Left ventricle myocardium inferior (tissue), 1 donor: ENCODE results near the gene FOLR2. TPM values are rescaled to one million over a fixed set of nuclear protein-coding genes. Genes with fewer than 3 reads are reported as not detected.
"Not testable (repeated sequence)": the region's sequence is repeated elsewhere in the genome, so short reads cannot be mapped to it uniquely, and the experiment has no call there.

Experiments
- DNase-seq: peaks from one replicate; pipeline ENCODE4 v3.0.0-alpha.2; 2020
- H3K27ac ChIP-seq: fragments of 200-600 bp; replicated peaks from 2 replicates; pipeline ENCODE4 v1.8.0; 2021
- H3K27me3 ChIP-seq: fragments of 200-600 bp; 2 replicates; pipeline ENCODE4 v1.8.0; 2021; ENCODE audit warnings: low read depth
- H3K36me3 ChIP-seq: fragments of 200-600 bp; 2 replicates; pipeline ENCODE4 v1.8.0; 2021
- H3K4me1 ChIP-seq: fragments of 200-600 bp; 2 replicates; pipeline ENCODE4 v1.8.0; 2021
- H3K4me3 ChIP-seq: fragments of 200-600 bp; 2 replicates; pipeline ENCODE4 v1.8.0; 2021; ENCODE audit warnings: mild to moderate bottlenecking, moderate library complexity
- H3K9me3 ChIP-seq: fragments of 200-600 bp; replicated peaks from 2 replicates; pipeline ENCODE4 v1.8.0; 2021
- intact Hi-C: fragments of 100-400 bp; cut with micrococcal nuclease; formaldehyde crosslinking; loops from one replicate; pipeline ENCODE4 v1.11.0; 2022
- total RNA-seq: library from RNA; stranded (reverse); fragmentation: NEBNext Ultra II Directional; extraction: Animal tissue kit (Norgen Biotek cat#: 25700); gene quantifications from one replicate; pipeline ENCODE4 v1.2.1, GENCODE V29; 2021
- TF ChIP-seq, protein P1 (sequence below): fragments of 200-600 bp; IDR thresholded peaks from 2 replicates; pipeline ENCODE4 v1.8.0; 2021; ENCODE audit warnings: antibody characterized with exemption, mild to moderate bottlenecking, borderline replicate concordance
- donor health status: DM: no; HTN: yes; CAD: no; lungs with severe emphysema.

FOLR2 gene
- total RNA-seq, 1 donor from 2014 or later, result 20.9 TPM

DNA sequence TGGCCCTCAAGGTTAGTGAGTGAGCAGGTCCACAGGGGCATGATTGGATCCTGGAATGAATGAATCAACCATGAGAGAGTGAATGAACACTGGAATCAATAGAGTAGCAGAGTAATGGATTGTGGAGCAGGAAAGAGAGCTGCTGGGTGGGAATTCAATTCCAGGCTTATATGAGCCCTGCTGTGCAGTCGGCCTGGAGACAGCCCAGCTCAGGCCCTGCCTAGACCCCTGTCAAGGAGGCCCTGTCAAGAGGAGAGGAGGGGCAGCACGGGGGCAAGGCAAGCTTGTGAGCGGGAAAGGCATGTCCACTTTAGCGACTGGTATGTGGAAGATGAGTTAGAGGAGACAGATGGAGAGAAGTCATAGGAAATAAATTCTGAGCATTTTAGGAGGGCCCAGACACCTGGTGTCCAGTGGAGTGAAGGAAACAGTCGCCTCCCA lies 25.9 kb upstream of the FOLR2 start:
- TF ChIP-seq, protein P1, sequence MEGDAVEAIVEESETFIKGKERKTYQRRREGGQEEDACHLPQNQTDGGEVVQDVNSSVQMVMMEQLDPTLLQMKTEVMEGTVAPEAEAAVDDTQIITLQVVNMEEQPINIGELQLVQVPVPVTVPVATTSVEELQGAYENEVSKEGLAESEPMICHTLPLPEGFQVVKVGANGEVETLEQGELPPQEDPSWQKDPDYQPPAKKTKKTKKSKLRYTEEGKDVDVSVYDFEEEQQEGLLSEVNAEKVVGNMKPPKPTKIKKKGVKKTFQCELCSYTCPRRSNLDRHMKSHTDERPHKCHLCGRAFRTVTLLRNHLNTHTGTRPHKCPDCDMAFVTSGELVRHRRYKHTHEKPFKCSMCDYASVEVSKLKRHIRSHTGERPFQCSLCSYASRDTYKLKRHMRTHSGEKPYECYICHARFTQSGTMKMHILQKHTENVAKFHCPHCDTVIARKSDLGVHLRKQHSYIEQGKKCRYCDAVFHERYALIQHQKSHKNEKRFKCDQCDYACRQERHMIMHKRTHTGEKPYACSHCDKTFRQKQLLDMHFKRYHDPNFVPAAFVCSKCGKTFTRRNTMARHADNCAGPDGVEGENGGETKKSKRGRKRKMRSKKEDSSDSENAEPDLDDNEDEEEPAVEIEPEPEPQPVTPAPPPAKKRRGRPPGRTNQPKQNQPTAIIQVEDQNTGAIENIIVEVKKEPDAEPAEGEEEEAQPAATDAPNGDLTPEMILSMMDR, result no peak
- no peak overlapping the region for H3K27ac ChIP-seq
- H3K27me3 ChIP-seq, result no peaks in the 10 kb centered on the region
- H3K36me3 ChIP-seq, result no peaks in the 10 kb centered on the region
- H3K9me3 ChIP-seq, result no peaks in the 10 kb centered on the region
- H3K4me3 ChIP-seq, result no peak overlapping the region
- H3K4me1 ChIP-seq, result no peaks in the 10 kb centered on the region
- intact Hi-C loops, result no loop called here
- no peak for DNase-seq

DNA sequence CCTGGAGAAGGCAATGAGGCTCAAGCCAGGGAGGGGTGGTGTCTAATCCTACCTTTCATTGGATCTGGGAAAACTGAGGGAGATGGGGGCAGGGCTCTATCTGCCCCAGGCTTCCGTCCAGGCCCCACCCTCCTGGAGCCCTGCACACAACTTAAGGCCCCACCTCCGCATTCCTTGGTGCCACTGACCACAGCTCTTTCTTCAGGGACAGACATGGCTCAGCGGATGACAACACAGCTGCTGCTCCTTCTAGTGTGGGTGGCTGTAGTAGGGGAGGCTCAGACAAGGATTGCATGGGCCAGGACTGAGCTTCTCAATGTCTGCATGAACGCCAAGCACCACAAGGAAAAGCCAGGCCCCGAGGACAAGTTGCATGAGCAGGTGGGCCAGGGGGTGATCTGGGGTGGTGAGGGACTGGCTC lies 24.6 kb upstream of the FOLR2 start, which contains the start of gene FOLR1:
Gene FOLR1 (plus strand): TSS at position 180 of the 421 bp plus-strand sequence. CDS start 34 bp downstream, at position 214.
- no peak for DNase-seq
- no peak within 1 kb of the TSS for H3K27ac ChIP-seq
- no peak within 1 kb of the TSS for H3K4me3 ChIP-seq
- intact Hi-C loops, result no loop called here
- H3K27me3 ChIP-seq, result no peaks in the 10 kb centered on the region
- TF ChIP-seq, protein P1, result no peak
- H3K4me1 ChIP-seq, result no peaks in the 10 kb centered on the region
- H3K36me3 ChIP-seq, result no peaks in the 10 kb centered on the region
- H3K9me3 ChIP-seq, result no peaks in the 10 kb centered on the region

DNA sequence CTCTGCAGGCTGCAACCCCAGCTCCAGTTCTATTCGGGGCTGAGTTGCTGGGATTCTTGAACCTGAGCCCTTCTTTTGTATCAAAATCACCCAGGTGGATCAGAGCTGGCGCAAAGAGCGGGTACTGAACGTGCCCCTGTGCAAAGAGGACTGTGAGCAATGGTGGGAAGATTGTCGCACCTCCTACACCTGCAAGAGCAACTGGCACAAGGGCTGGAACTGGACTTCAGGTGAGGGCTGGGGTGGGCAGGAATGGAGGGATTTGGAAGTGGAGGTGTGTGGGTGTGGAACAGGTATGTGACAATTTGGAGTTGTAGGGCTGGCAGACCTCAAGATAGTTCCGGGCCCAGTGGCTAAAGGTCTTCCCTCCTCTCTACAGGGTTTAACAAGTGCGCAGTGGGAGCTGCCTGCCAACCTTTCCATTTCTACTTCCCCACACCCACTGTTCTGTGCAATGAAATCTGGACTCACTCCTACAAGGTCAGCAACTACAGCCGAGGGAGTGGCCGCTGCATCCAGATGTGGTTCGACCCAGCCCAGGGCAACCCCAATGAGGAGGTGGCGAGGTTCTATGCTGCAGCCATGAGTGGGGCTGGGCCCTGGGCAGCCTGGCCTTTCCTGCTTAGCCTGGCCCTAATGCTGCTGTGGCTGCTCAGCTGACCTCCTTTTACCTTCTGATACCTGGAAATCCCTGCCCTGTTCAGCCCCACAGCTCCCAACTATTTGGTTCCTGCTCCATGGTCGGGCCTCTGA lies 20.9 kb upstream of the FOLR2 start:
- no peak overlapping the region for H3K27ac ChIP-seq
- H3K4me3 ChIP-seq, result no peak overlapping the region
- TF ChIP-seq, protein P1, result no peak
- intact Hi-C loops, result no loop called here
- no peaks in the 10 kb centered on the region for H3K27me3 ChIP-seq
- H3K9me3 ChIP-seq, result no peaks in the 10 kb centered on the region
- H3K4me1 ChIP-seq, result no peaks in the 10 kb centered on the region
- no peak for DNase-seq
- H3K36me3 ChIP-seq, result no peaks in the 10 kb centered on the region

DNA sequence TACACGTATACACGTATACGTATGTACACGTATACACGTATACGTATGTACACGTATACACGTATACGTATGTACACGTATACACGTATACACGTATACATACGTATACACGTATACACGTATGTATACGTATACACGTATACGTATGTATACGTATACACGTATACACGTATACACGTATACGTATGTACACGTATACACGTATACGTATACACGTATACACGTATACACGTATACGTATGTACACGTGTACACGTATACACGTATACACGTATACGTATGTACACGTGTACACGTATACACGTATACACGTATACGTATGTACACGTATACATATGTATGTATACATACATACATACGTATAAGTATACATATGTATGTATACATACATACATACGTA lies 15.1 kb upstream of the FOLR2 start:
- DNase-seq, H3K36me3 ChIP-seq, H3K27ac ChIP-seq, H3K4me3 ChIP-seq, H3K27me3 ChIP-seq, H3K9me3 ChIP-seq, intact Hi-C loops, H3K4me1 ChIP-seq: not testable (repeated sequence)

DNA sequence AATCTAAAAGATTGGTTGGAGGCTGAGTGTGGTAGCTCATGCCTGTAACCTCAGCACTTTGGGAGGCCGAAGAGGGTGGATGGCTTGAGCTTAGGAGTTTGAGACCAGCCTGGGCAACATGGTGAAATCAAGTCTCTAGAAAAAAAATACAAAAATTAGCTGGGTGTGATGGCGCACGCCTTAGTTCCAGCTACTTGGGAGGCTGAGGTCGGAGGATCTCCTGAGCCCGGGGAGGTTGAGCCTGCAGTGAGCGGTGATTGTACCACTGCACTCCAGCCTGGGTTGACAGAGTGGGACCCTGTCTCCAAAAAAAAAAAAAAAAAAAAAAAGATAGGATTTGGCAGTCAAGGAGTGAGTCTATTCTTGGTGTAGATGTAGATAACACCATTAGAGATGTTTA lies 14.0 kb upstream of the FOLR2 start:
- Histone ChIP-seq H3K9me3 (no peaks in the 10 kb centered on the region), H3K27me3 (no peaks in the 10 kb centered on the region), H3K27ac (no peak overlapping the region), H3K4me1 (peaks cover 9% of the 10 kb centered on the region), H3K4me3 (no peak overlapping the region), H3K36me3 (no peaks in the 10 kb centered on the region)
- TF ChIP-seq, protein P1, result no peak
- intact Hi-C loops, result no loop called here
- DNase-seq, result no peak

DNA sequence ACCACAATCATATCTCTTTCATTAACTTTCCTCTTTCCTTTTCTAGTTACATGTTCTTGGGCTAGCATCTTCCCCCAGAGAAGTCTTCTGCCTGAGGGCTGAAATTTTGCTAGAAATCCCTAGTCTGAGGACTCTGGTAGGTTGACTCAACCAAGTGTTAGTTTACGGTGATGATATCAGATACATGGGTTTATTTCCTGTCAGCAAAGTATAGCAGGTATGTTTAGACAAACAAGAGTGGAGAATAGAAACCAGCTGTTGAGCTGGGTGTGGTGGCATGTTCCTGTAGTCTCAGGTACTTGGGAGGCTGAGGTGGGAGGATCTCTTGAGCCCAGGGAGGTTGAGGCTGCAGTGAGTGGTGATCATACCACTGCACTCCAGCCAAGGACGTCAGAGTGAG lies 13.4 kb upstream of the FOLR2 start:
- Histone ChIP-seq H3K27ac (no peak overlapping the region), H3K36me3 (no peaks in the 10 kb centered on the region), H3K4me3 (no peak overlapping the region), H3K4me1 (peaks cover 9% of the 10 kb centered on the region), H3K27me3 (no peaks in the 10 kb centered on the region), H3K9me3 (no peaks in the 10 kb centered on the region)
- intact Hi-C loops, result no loop called here
- TF ChIP-seq, protein P1, result no peak
- DNase-seq, result no peak
